ENCODE measurements around the gene SERPIND1.

Gene SERPIND1

GRCh38 chr22:20740222-20740951 lies 33.5 kb upstream of the SERPIND1 start:
- Histone ChIP-seq H3K36me3 (ENCODE audit: control insufficient read depth, insufficient read depth, low read length) (peaks cover 5% of the 10 kb centered on the region), H3K4me1 (ENCODE audit: control insufficient read depth, insufficient read depth, low read length) (no peaks in the 10 kb centered on the region), H3K27me3 (ENCODE audit: control insufficient read depth, insufficient read depth, low read length) (no peaks in the 10 kb centered on the region), H3K4me3 (ENCODE audit: low read length) (no peak overlapping the region), H3K9me3 (ENCODE audit: control insufficient read depth, low read length) (no peaks in the 10 kb centered on the region), H3K9ac (ENCODE audit: low read length) (no peak overlapping the region)

GRCh38 chr22:20741008-20741633 lies 32.8 kb upstream of the SERPIND1 start:
- Histone ChIP-seq H3K4me1 (ENCODE audit: control insufficient read depth, insufficient read depth, low read length) (no peaks in the 10 kb centered on the region), H3K9me3 (ENCODE audit: control insufficient read depth, low read length) (no peaks in the 10 kb centered on the region), H3K9ac (ENCODE audit: low read length) (no peak overlapping the region), H3K27me3 (ENCODE audit: control insufficient read depth, insufficient read depth, low read length) (no peaks in the 10 kb centered on the region), H3K36me3 (ENCODE audit: control insufficient read depth, insufficient read depth, low read length) (peaks cover 5% of the 10 kb centered on the region), H3K4me3 (ENCODE audit: low read length) (no peak overlapping the region)

GRCh38 chr22:20741634-20742581 lies 32.0 kb upstream of the SERPIND1 start:
- no peaks in the 10 kb centered on the region for H3K9me3 ChIP-seq (ENCODE audit: control insufficient read depth, low read length)
- H3K27me3 ChIP-seq (ENCODE audit: control insufficient read depth, insufficient read depth, low read length), result no peaks in the 10 kb centered on the region
- H3K9ac ChIP-seq (ENCODE audit: low read length), result no peak overlapping the region
- H3K36me3 ChIP-seq (ENCODE audit: control insufficient read depth, insufficient read depth, low read length), result peaks cover 5% of the 10 kb centered on the region
- no peak overlapping the region for H3K4me3 ChIP-seq (ENCODE audit: low read length)
- no peaks in the 10 kb centered on the region for H3K4me1 ChIP-seq (ENCODE audit: control insufficient read depth, insufficient read depth, low read length)

- Histone ChIP-seq H3K9me3 (ENCODE audit: control insufficient read depth, low read length) (no peaks in the 10 kb centered on the region), H3K9ac (ENCODE audit: low read length) (no peak overlapping the region), H3K36me3 (ENCODE audit: control insufficient read depth, insufficient read depth, low read length) (peaks cover 5% of the 10 kb centered on the region), H3K27me3 (ENCODE audit: control insufficient read depth, insufficient read depth, low read length) (no peaks in the 10 kb centered on the region), H3K4me1 (ENCODE audit: control insufficient read depth, insufficient read depth, low read length) (no peaks in the 10 kb centered on the region), H3K4me3 (ENCODE audit: low read length) (no peak overlapping the region)
Measured at GRCh38 chr22:20742764-20743163, 31.1 kb upstream of the SERPIND1 start.

GRCh38 chr22:20744456-20744855 lies 29.5 kb upstream of the SERPIND1 start:
- no peak overlapping the region for H3K4me3 ChIP-seq (ENCODE audit: low read length)
- H3K9ac ChIP-seq (ENCODE audit: low read length), result no peak overlapping the region
- no peaks in the 10 kb centered on the region for H3K4me1 ChIP-seq (ENCODE audit: control insufficient read depth, insufficient read depth, low read length)
- H3K27me3 ChIP-seq (ENCODE audit: control insufficient read depth, insufficient read depth, low read length), result no peaks in the 10 kb centered on the region
- no peaks in the 10 kb centered on the region for H3K9me3 ChIP-seq (ENCODE audit: control insufficient read depth, low read length)
- no peaks in the 10 kb centered on the region for H3K36me3 ChIP-seq (ENCODE audit: control insufficient read depth, insufficient read depth, low read length)

- no peaks in the 10 kb centered on the region for H3K4me1 ChIP-seq (ENCODE audit: control insufficient read depth, insufficient read depth, low read length)
- no peaks in the 10 kb centered on the region for H3K9me3 ChIP-seq (ENCODE audit: control insufficient read depth, low read length)
- no peak overlapping the region for H3K9ac ChIP-seq (ENCODE audit: low read length)
- no peaks in the 10 kb centered on the region for H3K27me3 ChIP-seq (ENCODE audit: control insufficient read depth, insufficient read depth, low read length)
- no peaks in the 10 kb centered on the region for H3K36me3 ChIP-seq (ENCODE audit: control insufficient read depth, insufficient read depth, low read length)
- no peak overlapping the region for H3K4me3 ChIP-seq (ENCODE audit: low read length)
Measured at GRCh38 chr22:20745119-20745518, 28.8 kb upstream of the SERPIND1 start.

GRCh38 chr22:20746431-20747189 lies 27.3 kb upstream of the SERPIND1 start:
- Histone ChIP-seq H3K9ac (ENCODE audit: low read length) (no peak overlapping the region), H3K4me3 (ENCODE audit: low read length) (no peak overlapping the region), H3K4me1 (ENCODE audit: control insufficient read depth, insufficient read depth, low read length) (peaks cover 6% of the 10 kb centered on the region), H3K9me3 (ENCODE audit: control insufficient read depth, low read length) (no peaks in the 10 kb centered on the region), H3K36me3 (ENCODE audit: control insufficient read depth, insufficient read depth, low read length) (no peaks in the 10 kb centered on the region), H3K27me3 (ENCODE audit: control insufficient read depth, insufficient read depth, low read length) (no peaks in the 10 kb centered on the region)

- Histone ChIP-seq H3K4me3 (ENCODE audit: low read length) (no peak overlapping the region), H3K4me1 (ENCODE audit: control insufficient read depth, insufficient read depth, low read length) (peaks cover 6% of the 10 kb centered on the region), H3K9me3 (ENCODE audit: control insufficient read depth, low read length) (no peaks in the 10 kb centered on the region), H3K9ac (ENCODE audit: low read length) (no peak overlapping the region), H3K27me3 (ENCODE audit: control insufficient read depth, insufficient read depth, low read length) (no peaks in the 10 kb centered on the region), H3K36me3 (ENCODE audit: control insufficient read depth, insufficient read depth, low read length) (no peaks in the 10 kb centered on the region)
Measured at GRCh38 chr22:20747223-20747622, 26.7 kb upstream of the SERPIND1 start.

GRCh38 chr22:20748082-20748481 lies 25.8 kb upstream of the SERPIND1 start:
- Histone ChIP-seq H3K4me1 (ENCODE audit: control insufficient read depth, insufficient read depth, low read length) (peaks cover 6% of the 10 kb centered on the region), H3K4me3 (ENCODE audit: low read length) (no peak overlapping the region), H3K36me3 (ENCODE audit: control insufficient read depth, insufficient read depth, low read length) (peaks cover 4% of the 10 kb centered on the region), H3K27me3 (ENCODE audit: control insufficient read depth, insufficient read depth, low read length) (no peaks in the 10 kb centered on the region), H3K9me3 (ENCODE audit: control insufficient read depth, low read length) (no peaks in the 10 kb centered on the region), H3K9ac (ENCODE audit: low read length) (no peak overlapping the region)

GRCh38 chr22:20748731-20749428 lies 25.0 kb upstream of the SERPIND1 start:
- H3K36me3 ChIP-seq (ENCODE audit: control insufficient read depth, insufficient read depth, low read length), result peaks cover 4% of the 10 kb centered on the region
- no peak overlapping the region for H3K4me3 ChIP-seq (ENCODE audit: low read length)
- no peaks in the 10 kb centered on the region for H3K9me3 ChIP-seq (ENCODE audit: control insufficient read depth, low read length)
- no peaks in the 10 kb centered on the region for H3K27me3 ChIP-seq (ENCODE audit: control insufficient read depth, insufficient read depth, low read length)
- H3K4me1 ChIP-seq (ENCODE audit: control insufficient read depth, insufficient read depth, low read length), result peaks cover 6% of the 10 kb centered on the region
- H3K9ac ChIP-seq (ENCODE audit: low read length), result no peak overlapping the region

GRCh38 chr22:20749453-20749852 lies 24.5 kb upstream of the SERPIND1 start:
- H3K36me3 ChIP-seq (ENCODE audit: control insufficient read depth, insufficient read depth, low read length), result peaks cover 4% of the 10 kb centered on the region
- no peaks in the 10 kb centered on the region for H3K9me3 ChIP-seq (ENCODE audit: control insufficient read depth, low read length)
- no peaks in the 10 kb centered on the region for H3K27me3 ChIP-seq (ENCODE audit: control insufficient read depth, insufficient read depth, low read length)
- peaks cover 6% of the 10 kb centered on the region for H3K4me1 ChIP-seq (ENCODE audit: control insufficient read depth, insufficient read depth, low read length)
- no peak overlapping the region for H3K4me3 ChIP-seq (ENCODE audit: low read length)
- H3K9ac ChIP-seq (ENCODE audit: low read length), result no peak overlapping the region
